T47D (cell line): ENCODE data around the gene TMEM254.
"Not testable (repeated sequence)": the region's sequence is repeated elsewhere in the genome, so short reads cannot be mapped to it uniquely, and the experiment has no call there.

Experiments used
- DNase-seq, 2 experiments: peaks; one replicate each; pipeline versions ENCODE4 v3.0.0 to v3.0.0-alpha.2; 2011 to 2012; ENCODE audit warnings: low read depth in 1 of 2, low spot score in 1 of 2
- JUND ChIP-seq: IDR thresholded peaks from 2 replicates; pipeline ENCODE4 v1.6.1; 2012; ENCODE audit warnings: low read depth
- in situ Hi-C: cut with HindIII; loops from 2 replicates; pipeline ENCODE4 v1.10.0; 2016; ENCODE audit warnings: low sequenced_read_pairs, low pct_unique_long_range_greater_than_20kb

Gene TMEM254, protein sequence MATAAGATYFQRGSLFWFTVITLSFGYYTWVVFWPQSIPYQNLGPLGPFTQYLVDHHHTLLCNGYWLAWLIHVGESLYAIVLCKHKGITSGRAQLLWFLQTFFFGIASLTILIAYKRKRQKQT

DNA sequence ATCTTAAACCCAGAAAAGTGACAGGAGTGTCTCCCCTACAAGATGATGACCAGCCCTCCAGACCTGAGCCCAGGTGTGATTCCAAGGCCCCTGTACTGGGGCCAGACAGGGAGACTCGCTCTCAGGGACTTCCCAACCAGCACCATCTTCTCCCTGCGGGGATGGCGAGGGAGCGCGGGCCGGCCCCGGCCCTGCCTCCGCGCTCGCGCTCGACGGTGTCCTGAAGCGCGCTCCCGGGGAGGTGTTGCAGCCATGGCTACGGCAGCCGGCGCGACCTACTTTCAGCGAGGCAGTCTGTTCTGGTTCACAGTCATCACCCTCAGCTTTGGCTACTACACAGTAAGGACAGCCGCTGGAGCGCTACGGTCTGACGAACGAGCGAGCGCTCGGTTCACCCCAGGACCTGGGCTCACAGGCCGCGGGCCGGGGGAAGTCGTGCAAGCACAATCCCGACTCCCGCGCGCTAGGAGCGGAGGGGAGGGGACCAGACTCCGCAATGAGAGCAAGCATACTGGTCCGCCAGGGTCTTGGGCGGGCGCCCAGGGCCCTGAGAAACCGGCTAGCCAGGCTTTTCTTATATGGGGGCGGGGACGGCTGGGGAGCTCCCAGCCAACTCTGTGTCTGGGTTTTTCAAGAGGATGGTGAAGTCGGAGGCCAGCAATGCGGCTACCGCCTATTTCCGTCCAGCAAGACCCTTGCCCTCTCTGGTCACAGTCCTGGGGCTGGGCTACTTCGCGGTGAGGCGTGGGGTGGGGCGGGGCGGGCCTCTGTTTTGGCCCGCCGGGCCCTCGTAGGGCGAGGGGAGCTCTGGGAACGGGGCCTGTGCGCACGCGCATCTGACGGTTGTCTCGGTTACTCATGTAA is at the start of gene TMEM254:
Gene TMEM254, plus strand, starts transcription at position 218 of the 864 bp plus-strand sequence. Its CDS starts 35 bp downstream, at position 253.
- peak; percentile 67 to 94 for DNase-seq
- no peak for TF ChIP-seq JUND
- in situ Hi-C loops = no loop called here

DNA sequence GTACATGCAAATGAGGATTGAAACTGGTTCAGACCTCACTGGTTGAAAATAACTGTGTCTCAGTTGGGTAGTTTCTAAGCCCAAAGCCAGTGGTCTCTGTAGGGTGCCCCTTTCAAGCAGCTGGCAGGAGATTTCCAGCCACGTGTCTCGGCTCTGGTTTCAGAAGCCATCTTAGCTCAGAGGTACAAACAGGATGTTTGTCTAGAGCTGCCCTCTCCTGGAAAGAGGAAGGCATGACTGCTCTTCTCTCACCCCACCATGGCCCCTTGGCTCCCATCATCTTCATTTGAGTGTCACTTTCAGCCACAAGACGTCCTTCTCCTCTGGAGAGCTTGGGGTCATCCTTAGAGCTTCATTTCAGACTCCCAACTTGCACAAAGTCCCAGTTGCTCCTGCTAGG is 49.3 kb upstream of the TMEM254 start:
- in situ Hi-C loops = not testable (repeated sequence)

DNA sequence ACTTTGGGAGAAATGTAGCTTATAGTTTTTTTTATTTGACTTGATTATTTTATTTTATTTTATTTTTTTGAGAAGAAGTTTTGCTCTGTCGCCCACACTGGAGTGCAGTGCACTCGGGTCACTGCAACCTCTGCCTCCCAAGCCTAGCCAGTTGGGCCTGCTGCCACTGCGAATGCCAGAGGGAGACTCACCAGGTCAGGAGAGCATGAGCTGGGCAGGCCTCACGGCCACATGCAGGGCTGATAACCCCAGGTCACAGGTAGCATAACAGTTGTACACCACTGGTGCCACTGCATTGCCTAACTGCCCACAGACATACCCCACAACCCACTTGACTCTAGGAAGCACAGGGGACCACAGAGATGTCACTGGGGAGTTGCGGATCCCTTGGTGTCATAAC is 48.6 kb upstream of the TMEM254 start:
- in situ Hi-C loops, DNase-seq: not testable (repeated sequence)

More for the DNA sequence above, 49.3 kb upstream of the TMEM254 start:
- not testable (repeated sequence) for DNase-seq

DNA sequence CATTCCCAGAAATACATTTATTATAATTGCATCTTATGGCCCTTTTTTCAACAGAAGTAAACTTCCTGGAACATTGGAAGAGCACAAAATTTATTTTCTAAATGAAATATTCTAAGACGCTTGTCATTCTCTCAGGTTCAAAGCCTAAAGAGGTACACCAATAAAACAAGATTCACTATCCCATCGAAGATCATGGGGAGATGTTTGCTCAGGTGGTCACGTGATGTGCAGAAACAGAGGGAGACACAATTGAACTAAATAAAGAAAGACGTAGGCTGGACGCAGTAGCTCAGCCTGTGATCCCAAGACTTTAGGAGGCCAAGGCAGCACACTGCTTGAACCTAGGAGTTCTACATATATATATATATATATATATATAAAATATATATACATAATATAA is 46.0 kb upstream of the TMEM254 start:
- DNase-seq = no peak
- no peak for TF ChIP-seq JUND
- in situ Hi-C loops = no loop called here

DNA sequence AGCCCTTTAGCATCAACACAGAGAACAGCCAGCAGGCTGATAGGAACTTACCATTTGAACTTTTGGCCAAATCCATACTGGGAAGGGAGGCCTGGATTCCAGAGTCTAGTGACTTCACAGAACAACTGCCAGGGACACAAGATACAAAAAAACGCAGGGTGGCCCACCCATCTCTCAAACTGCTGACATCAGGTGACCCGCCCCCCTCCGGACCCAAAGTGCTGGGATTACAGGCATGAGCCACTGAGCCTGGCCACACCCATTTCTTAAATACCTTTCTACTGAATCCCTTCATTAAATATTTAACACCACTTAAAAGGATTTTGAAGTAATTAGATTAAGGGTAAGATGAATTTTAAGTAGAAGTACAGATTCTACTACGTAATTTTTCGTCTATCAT is 43.7 kb upstream of the TMEM254 start:
- in situ Hi-C loops, DNase-seq: not testable (repeated sequence)

DNA sequence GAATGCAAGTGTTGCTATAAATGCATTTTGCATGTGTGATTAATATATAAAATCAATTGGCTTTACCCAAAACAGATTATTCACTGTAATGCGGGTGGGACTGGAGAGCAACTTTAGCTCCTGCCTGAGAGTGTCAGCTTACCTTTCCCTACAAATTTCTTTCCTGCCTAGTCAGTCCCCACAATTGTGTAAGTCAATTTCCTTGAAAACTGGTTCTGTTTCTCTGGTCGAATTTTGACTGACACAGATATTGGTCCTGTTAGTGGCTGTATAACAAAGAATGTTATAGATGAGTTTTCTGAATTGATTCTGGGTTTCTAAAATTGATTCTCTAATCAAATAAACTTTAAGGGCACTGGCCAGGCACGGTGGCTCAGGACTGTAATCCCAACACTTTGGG is 43.0 kb upstream of the TMEM254 start:
- in situ Hi-C loops, DNase-seq: not testable (repeated sequence)

DNA sequence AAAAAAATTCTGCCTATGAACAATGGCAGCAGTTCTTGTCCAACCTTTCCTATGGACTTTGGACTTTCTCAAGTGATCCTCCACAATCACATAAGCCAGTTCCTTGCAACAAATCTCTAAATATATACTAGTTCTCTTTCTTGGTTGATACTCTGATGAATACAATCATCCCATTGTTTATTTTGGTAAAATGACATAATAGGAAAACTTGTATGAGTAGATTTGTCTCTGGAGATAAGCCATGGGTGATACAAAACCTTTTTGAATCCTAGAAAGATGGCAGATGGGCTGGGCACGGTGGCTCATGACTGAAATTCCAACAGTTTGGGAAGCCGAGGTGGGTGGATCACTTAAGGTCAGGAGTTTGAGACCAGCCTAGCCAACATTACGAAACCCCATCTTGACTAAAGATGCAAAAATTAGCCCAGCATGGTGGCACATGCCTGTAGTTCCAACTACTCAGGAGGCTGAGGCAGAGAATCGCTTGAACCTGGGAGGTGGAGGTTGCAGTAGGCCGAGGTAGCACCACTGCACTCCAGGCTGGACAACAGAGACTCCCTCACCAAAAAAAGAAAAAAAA is 41.5 kb upstream of the TMEM254 start:
- DNase-seq, in situ Hi-C loops: not testable (repeated sequence)

DNA sequence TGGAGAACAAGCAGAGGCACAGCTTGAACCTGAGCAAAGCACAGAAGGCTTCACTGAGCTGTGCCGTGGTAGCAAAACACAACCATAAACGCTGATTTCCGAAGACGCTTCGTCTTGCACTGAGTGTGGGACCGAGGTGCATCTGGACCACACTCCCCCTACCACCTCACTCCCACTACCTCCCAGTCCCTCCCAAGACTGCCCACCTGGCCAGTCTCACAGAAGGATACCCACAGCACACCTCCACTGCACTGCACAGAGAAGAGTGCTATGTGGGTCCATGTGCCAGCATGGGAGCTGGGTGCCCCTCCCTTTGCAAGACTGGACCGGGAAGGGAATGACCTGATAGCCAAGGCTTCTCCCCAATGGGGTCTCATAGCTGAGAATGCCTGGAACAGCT is 40.2 kb upstream of the TMEM254 start:
- in situ Hi-C loops, DNase-seq: not testable (repeated sequence)

DNA sequence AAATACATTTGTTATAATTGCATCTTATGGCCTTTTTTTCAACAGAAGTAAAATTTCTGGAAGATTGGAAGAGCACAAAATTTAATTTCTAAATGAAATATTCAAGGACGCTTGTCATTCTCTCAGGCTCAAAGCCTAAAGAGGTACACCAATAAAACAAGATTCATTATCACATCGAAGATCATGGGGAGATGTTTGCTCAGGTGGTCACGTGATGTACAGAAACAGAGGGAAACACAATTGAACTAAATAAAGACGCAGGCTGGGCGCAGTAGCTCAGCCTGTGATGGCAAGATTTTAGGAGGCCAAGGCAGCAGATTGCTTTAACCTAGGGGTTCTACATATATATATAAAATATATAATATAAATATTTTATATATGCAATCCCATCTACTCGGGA is 37.3 kb upstream of the TMEM254 start:
- in situ Hi-C loops = no loop called here
- TF ChIP-seq JUND = no peak
- DNase-seq = no peak

DNA sequence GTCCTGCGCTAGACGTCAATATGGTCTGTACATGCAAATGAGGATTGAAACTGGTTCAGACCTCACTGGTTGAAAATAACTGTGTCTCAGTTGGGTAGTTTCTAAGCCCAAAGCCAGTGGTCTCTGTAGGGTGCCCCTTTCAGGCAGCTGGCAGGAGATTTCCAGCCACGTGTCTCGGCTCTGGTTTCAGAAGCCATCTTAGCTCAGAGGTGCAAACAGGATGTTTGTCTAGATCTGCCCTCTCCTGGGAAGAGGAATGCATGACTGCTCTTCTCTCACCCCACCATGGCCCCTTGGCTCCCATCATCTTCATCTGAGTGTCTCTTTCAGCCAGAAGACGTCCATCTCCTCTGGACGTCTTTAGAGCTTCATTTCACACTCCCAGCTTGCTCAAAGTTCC is 33.5 kb upstream of the TMEM254 start:
- in situ Hi-C loops = not testable (repeated sequence)
- peak in 1 of 2 experiments; percentile 33 for DNase-seq

DNA sequence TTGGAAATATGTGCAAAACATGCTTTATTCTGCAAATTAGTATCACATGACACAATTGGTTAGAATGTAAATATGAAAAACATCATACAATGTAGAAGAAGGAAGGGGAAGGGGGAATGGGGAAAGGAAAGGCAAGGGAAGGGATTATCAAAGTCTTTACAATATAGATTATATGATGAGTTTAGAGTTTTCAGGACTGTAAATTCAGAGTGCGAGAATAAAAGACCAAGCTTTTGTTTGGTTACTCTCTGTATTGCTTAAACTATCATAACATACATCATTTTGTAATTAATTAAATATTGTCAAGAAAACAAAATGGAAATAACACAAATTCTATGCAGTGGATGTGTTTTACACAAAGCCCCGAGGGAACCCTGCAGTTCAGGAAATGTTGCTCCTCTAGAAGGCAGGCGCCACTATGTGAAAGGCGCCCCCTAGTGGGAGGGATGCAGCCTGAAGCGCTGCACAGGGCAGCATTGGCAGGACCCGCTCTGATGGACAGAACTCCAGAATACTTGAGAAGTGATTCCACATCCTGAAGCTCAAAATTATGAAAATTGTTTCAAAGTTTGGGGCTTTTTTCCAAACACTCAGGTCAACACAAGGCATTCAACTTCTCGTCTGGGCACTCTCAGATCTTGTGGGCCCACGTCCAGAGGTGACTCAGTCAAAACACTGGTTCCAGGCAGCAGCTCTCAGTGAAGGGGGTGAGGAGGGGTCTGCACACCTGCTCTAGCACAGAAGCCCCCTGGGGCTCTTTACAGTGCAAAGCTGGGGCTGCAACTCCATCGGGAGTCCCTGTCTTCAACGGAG is 31.6 kb upstream of the TMEM254 start:
- peak; percentile 29 to 72 for DNase-seq
- in situ Hi-C loops = no loop called here
- no peak for TF ChIP-seq JUND

DNA sequence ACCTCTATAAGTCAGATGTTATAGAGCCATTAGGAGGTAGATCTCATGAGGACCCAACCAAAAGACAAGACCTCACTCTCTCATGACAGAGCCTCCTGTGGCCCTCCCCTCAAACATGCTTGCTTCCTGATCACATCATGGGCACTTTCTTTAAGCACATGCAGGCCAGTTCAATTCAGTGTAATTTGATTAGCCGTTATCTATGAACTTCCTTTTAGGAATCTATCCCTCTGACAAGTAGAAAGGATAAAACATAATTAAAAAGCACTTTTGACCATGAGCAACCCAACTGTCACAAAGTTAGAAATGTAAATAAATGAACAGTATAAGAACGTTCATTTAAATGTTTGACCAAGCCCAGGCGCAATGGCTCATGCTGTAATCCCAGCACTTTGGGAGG is 27.7 kb upstream of the TMEM254 start:
- in situ Hi-C loops = no loop called here
- no peak for DNase-seq
- TF ChIP-seq JUND = no peak

DNA sequence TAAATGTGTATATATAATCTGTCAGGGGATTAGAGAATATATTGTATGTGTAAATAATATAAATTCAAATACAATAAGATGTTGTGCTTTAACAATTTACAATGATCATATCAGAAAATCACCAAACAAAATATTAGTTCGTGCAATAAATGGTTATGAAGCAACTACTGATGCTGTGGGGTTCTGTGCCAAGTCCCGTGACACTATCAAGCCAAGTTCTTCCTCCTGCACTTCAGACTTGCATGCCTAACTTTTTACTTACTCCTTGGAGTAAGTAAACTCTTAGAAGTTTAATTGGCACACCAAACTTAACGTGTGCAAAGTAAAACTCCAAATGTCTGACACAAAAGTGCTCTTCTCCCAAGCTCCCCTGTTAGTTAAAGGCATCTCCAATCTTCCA is 26.5 kb upstream of the TMEM254 start:
- TF ChIP-seq JUND = no peak
- in situ Hi-C loops = no loop called here
- no peak for DNase-seq
